GM20000 (cell line): Measurements from ENCODE around the gene GFOD2.

ENCODE experiments used
- DNase-seq: peaks from one replicate; pipeline ENCODE4 v3.0.0; 2012; ENCODE audit warnings: low spot score
- TF ChIP-seq, protein P1 (sequence below): IDR thresholded peaks from 2 replicates; pipeline ENCODE4 v1.5.1; 2012; ENCODE audit warnings: mild to moderate bottlenecking, control low read depth; ENCODE audit errors: extremely low read depth, missing control alignments

GFOD2 gene

DNA sequence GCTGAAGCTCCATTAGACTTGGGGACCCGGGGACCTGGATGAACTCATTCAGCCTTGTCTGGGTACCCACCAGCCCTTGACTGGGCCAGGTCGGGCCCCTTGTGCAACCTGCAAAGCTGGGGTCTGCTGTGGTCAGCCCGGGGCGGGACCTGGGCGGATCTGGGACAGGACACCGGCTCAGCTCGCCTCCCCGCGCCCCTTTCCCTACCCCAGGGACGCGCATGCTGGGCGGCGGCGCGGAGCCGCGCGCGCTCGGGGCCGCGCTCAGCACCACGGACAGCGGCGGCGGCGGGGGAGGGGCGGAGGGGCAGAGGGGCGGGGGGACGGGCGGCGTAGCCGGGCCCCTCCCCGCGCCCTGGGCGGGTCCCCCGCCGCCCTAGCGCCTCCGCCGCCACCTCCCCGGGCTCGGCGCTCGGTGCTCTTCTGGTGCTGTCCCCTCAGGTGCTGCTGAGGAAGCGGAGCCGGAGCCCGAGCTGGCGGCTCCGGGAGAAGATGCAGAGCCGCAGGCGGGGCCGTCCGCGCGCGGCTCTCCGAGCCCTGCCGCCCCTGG is 66.5 kb downstream of the GFOD2 start:
- DNase-seq: peak; percentile 52
- TF ChIP-seq, protein P1, sequence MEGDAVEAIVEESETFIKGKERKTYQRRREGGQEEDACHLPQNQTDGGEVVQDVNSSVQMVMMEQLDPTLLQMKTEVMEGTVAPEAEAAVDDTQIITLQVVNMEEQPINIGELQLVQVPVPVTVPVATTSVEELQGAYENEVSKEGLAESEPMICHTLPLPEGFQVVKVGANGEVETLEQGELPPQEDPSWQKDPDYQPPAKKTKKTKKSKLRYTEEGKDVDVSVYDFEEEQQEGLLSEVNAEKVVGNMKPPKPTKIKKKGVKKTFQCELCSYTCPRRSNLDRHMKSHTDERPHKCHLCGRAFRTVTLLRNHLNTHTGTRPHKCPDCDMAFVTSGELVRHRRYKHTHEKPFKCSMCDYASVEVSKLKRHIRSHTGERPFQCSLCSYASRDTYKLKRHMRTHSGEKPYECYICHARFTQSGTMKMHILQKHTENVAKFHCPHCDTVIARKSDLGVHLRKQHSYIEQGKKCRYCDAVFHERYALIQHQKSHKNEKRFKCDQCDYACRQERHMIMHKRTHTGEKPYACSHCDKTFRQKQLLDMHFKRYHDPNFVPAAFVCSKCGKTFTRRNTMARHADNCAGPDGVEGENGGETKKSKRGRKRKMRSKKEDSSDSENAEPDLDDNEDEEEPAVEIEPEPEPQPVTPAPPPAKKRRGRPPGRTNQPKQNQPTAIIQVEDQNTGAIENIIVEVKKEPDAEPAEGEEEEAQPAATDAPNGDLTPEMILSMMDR: no peak

- TF ChIP-seq, protein P1: no peak
- DNase-seq: peak; percentile 34
These were observed 67.3 kb downstream of the GFOD2 start for GRCh38 chr16:67651847-67652246.

DNA sequence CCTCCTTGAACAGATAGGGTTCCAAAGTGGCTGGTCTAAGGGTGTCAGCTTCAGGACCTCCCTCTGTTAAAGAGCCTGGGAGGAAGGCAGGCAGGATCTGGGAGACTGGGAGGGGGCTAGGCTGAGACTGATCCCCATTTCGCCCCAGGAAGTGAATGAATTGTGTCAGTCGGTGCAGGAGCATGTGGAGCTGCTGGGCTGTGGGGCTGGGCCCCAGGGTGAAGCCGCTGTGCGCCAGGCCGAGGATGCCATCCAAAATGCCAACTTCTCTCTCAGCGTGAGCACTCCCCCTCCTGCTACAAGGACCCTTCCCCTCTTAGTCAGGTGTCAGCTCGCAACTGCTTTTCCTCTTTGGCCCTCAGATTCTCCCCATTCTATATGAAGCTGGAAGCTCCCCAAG is 68.1 kb downstream of the GFOD2 start:
- DNase-seq: no peak
- TF ChIP-seq, protein P1: no peak

- TF ChIP-seq, protein P1: no peak
- no peak for DNase-seq
These were observed 69.1 kb downstream of the GFOD2 start for GRCh38 chr16:67650023-67650422.

DNA sequence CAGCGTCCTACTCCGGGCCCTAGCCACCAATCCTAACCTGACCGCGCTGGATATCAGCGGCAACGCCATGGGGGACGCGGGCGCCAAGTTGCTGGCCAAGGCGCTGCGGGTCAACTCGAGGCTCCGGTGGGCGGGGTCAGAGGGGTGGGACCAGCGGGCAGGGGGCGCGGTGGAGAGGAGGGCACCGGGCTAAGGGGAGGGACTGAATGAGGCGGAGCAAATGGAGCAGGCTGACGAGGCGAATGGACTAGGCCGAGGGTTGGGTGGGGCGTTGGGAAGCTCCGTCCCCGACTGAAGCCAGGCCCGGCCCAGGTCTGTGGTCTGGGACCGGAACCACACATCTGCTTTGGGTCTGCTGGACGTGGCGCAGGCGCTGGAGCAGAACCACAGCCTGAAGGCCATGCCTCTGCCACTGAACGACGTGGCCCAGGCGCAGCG is 69.6 kb downstream of the GFOD2 start:
- TF ChIP-seq, protein P1: no peak
- no peak for DNase-seq

GRCh38 chr16:67648764-67649407 is 70.2 kb downstream of the GFOD2 start:
- peak; percentile 32 for DNase-seq
- TF ChIP-seq, protein P1: no peak

DNA sequence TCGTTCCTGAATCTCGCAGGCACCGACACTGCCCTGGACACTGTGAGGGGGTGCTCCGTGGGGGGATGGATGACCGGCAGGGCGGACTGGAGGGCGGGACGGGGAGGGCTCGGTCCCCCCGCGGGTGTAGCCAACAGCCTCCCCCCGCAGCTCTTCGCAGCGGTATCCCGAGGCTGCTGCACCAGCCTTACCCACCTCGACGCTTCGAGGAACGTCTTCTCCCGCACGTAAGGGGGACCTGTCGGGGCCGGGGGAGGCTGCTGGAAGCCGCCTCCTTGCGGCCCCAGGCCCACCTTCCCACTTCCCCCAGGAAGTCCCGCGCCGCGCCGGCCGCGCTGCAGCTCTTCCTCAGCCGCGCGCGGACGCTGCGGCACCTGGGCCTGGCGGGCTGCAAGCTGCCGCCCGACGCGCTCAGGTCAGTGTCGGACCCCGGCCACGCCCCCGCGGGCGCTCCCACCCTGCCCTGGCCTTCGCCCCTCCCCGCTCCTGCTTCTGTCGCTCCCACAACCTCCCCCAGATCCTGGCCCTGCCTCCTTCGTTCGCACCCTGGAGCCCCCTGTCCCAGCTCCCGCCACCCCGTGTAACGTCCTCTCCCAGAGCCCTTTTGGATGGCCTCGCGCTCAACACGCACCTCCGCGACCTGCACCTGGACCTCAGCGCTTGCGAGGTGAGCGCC is 70.9 kb downstream of the GFOD2 start:
- TF ChIP-seq, protein P1: no peak
- peak; percentile 31 for DNase-seq
